Activated T-helper 1 cell treated with Interleukin-2 at 50 U/mL for 16 hours (primary cell): Measurements from ENCODE around the gene ANKRD11.
"Not testable (repeated sequence)": the region's sequence is repeated elsewhere in the genome, so short reads cannot be mapped to it uniquely, and the experiment has no call there.

Experiments used
- DNase-seq: peaks from one replicate; pipeline ENCODE4 v3.0.0-alpha.2; 2020; ENCODE audit warnings: low read depth

ANKRD11 gene

GRCh38 chr16:89478576-89479221, 11.7 kb downstream of the ANKRD11 start:
- DNase-seq: no peak

DNA sequence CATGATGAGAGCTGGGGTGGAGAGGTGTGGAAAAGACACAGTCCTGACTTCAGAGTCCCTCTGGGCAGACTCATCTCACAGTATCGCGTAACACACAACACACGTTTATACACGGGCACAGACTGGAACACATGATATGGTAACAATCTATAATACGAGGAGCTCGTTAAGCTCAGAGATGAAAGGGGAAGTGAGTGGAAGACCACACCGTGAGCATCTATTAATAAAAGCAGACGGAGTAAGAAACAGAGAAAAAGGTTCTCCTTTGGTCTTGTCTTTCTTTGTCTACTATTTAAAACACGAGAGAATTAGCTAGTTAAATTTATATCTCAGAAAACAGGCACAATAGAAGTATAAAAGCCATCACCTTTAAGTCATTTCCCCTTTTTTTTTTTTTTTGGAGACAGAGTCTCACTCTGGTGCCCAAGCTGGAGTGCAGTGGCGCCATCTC, 13.5 kb downstream of the ANKRD11 start:
- no peak for DNase-seq

GRCh38 chr16:89476379-89476778, 14.0 kb downstream of the ANKRD11 start:
- no peak for DNase-seq

DNA sequence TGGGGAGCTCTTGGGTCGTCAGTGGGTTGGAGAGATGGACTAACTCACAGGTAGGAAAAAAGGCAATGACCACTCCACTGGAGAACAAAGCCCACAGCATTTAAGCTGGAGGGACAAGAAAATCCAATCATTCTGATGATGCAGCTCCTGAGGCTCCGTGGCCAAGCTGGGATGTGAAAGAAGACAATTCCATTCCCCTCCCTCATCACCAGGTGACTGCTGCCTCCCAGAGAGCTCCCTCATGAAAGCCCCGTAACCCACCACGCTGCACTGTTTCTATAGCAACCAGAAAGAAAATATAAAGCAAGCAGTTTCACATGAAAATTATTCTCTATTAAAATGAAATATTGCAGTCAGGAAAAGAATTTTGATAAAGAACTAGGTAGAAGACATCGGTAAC, 15.2 kb downstream of the ANKRD11 start:
- DNase-seq: no peak

DNA sequence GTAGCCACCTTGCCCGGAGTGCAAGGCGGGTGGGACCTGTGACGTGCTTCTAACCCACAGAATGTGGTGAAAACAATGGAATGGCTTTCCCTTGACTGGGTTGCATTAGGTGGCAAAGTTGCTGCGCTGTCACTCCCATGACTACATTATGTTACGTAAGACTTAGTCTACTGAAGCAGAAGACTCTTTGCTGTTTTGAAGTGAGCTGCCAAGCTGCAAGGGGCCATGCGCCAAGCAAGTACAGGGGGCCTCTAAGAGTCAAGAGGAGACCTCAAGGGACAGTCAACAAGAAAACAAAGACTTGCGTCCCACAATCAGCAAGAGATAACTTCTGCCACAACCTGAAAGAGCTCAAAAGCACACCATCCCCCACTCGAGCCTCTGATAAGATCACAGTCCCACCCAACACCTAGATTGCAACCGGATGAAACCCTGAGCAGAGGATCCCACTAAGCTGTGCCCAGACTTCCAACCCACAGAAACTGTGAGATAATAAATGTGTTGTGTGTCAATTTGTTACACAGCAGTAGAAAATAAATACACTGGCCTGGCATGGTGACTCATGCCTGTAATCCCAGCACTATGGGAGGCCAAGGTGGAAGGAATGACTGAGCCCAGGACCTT, 16.5 kb downstream of the ANKRD11 start:
- no peak for DNase-seq

- no peak for DNase-seq
Observed at GRCh38 chr16:89473136-89473712, 17.1 kb downstream of the ANKRD11 start.

DNA sequence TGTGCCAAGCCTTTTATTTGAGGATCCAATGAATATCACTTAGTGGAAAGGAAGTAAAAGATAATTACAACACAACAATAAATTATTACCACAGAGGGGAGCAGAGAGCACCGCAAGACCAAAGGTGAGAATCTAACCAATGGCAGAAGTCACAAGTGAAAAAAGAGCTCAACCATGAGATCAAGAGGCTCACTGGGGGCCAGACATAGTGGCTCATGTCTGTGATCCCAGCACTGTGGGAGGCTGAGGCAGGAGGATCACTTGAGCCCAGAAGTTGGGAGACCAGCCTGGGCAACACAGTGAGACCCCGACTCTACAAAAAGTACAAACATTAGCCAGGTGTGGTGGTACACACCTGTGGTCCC, 17.7 kb downstream of the ANKRD11 start:
- DNase-seq: no peak

- no peak for DNase-seq
Observed at GRCh38 chr16:89467382-89467781, 23.0 kb downstream of the ANKRD11 start.

DNA sequence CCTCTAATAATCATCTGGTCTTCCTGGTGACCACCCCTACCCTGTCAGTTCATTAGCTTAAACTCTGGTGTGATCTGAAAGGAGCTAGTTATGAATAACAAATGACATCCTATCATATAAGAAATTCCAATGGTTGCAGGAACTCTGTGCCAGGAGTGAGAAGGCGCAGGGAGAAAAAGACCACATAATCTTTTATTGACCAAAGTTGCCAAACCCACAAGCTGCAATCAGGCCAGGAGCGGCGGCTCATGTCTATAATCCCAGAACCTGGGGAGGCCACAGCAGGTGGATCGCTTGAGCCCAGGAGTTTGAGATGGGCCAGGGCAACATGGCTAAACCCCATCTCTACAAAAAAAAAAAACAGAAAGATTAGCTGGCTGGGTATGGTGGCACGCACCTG, 23.4 kb downstream of the ANKRD11 start:
- no peak for DNase-seq

DNA sequence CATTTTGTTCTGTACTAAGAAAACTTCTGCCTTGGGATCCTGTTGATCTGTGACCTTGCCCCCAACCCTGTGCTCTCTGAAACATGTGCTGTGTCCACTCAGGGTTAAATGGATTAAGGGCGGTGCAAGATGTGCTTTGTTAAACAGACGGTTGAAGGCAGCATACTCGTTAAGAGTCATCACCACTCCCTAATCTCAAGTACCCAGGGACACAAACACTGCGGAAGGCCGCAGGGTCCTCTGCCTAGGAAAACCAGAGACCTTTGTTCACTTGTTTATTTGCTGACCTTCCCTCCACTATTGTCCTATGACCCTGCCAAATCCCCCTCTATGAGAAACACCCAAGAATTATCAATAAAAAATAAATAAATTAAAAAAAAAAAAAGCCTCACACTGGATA, 27.0 kb downstream of the ANKRD11 start:
- not testable (repeated sequence) for DNase-seq

DNA sequence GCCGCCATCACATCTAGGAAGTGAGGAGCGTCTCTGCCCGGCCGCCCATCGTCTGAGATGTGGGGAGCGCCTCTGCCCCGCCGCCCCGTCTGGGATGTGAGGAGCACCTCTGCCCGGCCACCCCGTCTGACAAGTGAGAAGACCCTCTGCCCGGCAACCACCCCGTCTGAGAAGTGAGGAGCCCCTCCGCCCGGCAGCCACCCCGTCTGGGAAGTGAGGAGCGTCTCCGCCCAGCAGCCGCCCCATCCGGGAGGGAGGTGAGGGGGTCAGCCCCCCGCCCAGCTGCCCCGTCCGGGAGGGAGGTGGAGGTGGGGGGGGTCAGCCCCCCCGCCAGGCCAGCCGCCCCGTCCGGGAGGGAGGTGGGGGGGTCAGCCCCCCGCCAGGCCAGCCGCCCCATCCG, 27.7 kb downstream of the ANKRD11 start:
- not testable (repeated sequence) for DNase-seq

DNA sequence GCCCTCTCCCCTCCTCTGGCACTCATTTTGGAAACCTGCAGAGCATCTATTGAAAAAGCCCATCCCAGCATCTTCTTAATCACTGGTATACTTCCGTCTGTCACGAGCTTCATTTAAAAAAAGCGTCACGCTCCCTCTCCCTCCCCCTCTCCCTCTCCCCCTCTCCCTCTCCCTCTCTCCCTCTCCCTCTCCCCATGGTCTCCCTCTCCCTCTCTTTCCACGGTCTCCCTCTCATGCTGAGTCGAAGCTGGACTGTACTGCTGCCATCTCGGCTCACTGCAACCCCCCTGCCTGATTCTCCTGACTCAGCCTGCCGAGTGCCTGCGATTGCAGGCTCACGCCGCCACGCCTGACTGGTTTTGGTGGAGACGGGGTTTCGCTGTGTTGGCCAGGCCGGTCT, 28.5 kb downstream of the ANKRD11 start:
- not testable (repeated sequence) for DNase-seq

DNA sequence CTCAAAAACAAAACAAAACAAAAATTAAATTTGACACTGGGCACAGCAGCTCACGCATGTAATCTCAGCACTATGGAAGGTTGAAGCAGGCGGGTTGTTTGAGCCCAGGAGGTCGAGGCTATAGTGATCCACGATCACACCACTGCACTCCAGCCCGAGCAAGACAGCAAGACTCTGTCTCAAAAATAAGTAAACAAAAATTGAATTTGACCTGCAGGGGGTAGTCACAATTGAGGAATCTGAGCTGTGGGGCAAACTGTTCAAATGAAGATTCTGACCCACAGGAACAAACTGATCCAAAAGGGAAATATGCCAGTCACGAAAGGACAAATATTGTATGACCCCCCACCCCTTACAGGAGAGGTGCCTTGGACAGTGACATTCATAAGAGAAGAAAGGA, 29.8 kb downstream of the ANKRD11 start:
- no peak for DNase-seq

GRCh38 chr16:89458967-89459366, 31.4 kb downstream of the ANKRD11 start:
- no peak for DNase-seq

GRCh38 chr16:89458551-89458950, 31.8 kb downstream of the ANKRD11 start:
- DNase-seq: no peak

GRCh38 chr16:89456419-89456959, 33.9 kb downstream of the ANKRD11 start:
- no peak for DNase-seq

DNA sequence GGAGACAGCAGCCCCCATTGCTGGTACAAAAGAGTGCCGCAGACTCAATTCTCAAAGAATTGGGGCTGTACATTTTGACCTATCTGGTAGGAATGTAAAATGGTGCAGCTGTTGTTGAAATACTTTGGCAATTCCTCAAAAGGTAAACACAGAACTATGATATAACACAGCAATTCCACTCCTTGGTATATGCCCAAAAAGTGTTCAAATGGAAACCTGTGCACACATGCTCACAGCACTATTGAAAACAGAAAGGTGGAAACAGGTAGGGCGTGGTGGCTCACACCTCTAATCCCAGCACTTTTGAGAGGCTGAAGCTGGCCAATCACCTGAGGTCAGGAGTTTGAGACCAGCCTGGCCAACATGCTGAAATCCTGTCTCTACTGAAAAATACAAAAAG, 34.7 kb downstream of the ANKRD11 start:
- DNase-seq: no peak

DNA sequence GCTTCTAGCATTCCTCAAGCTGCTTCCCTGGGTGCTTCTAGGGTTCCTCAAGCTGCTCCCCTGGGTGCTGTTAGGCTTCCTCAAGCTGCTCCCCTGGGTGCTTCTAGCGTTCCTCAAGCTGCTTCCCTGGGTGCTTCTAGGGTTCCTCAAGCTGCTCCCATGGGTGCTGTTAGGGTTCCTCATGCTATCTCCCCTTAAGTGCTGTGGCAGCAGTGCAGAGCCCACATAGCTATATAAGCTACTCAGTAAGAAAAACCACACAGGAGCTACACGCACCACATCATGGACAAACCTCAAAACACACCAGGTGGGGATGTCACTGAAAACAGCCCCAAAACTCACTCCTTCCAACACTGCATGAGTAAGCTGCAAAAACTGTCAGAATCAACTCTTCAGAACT, 35.2 kb downstream of the ANKRD11 start:
- DNase-seq: no peak

DNA sequence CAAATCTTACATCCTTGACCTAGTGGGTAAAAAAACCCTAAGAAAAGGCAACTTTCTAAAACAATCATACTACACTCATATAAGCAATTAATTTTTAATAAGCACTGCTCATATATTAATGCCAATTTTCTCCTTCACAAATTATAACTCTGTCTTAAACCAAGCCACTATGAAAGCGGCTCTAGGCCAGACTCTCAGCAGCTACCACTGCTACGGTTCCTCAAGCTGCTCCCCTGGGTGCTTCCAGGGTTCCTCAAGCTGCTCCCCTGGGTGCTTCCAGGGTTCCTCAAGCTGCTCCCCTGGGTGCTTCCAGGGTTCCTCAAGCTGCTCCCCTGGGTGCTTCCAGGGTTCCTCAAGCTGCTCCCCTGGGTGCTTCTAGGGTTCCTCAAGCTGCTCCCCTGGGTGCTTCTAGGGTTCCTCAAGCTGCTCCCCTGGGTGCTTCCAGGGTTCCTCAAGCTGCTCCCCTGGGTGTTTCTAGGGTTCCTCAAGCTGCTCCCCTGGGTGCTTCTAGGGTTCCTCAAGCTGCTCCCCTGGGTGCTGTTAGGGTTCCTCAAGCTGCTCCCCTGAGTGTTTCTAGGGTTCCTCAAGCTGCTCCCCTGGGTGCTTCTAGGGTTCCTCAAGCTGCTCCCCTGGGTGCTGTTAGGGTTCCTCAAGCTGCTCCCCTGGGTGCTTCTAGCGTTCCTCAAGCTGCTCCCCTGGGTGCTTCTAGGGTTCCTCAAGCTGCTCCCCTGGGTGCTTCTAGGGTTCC, 35.8 kb downstream of the ANKRD11 start:
- DNase-seq: not testable (repeated sequence)

DNA sequence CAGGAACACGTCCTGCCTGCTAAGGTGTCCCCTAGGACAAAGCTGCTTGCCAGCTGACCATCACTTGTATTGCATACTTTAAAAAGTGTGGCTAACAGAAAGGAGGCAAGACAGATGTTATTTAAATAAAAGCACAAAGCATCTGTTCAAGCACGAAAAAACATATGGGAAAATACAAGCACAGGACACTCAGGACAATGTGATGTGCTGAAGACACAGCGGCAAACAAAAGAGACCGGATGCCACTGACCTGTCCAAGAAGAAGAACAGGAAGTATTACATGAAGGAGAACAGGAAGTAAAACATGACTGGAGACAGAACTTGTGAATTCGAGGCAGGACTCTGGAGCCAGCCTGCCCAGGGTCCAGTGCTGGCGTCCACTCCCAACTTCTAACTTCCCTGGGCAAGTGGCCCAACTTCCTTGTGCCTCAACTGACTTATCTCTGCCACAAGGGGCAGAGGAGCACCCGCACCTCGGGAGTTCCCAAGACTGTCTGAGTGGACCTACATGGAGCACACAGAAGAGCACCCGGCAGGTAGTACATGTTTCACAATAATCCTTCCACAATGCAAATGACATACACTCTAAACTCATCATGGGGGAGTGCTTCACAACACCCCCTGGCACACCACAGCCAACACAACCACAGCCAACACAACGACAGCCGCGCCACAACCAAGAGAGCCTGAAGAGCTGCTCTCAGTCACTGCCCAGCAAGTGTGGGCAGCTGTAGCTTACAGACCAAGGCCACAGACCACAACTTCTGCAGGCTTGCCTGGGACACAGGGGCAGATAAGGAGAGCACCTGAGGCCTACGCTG, 36.6 kb downstream of the ANKRD11 start:
- no peak for DNase-seq

- DNase-seq: no peak
Observed at GRCh38 chr16:89452925-89453324, 37.4 kb downstream of the ANKRD11 start.

GRCh38 chr16:89452241-89452640, 38.1 kb downstream of the ANKRD11 start:
- DNase-seq: no peak
